ENCODE data around the gene TMEM131.
A peak's percentile ranks its signal among the peaks of the same experiment; 100 is the strongest.

Gene TMEM131

DNA sequence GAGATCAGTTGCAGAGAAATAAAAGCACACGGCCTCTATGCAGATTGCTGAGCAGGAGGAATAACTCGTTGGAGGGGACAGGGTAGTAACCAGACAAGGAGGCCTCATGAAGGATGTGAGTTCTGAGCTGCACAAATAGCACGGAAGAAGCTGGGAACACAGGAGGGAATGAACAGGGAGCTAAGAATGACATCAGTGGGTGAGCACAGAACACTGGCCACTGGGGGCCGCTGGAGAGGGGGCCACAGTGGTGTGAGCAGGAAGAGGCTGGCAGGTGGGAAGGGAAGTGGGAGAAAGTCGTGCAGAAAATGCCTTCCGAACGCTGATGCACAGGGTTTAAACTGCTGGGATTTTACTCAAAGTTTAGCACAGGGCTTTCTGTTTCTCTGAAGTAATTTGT lies 221.3 kb downstream of the TMEM131 start:
- no peak overlapping the region for H3K27ac ChIP-seq (ENCODE audit: low read depth, low read length)

DNA sequence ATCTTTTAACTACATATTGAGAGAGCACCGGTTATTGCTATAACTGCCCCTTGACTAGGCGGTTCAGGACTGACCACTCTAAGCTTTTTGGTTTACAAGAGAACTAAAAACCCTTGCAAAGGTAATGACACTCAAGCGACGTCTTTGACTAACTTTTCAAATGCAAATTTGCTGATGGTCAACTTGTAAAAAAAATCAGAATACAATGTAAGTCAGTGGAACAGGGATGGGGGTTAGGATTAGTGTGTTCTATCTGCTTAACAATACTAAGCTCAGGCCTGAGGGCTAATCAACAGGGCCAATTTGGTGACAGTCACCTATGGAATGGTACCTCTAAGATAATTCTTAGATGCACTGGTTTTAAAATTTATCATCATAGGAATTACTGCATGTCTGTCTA lies 225.3 kb downstream of the TMEM131 start:
- no peak overlapping the region for H3K27ac ChIP-seq (ENCODE audit: low read depth, low read length)
- H3K4me3 ChIP-seq (ENCODE audit: low read depth, low read length): peak overlapping the region; percentile 22; the same call in 1 of the 2 replicates
- H3K27me3 ChIP-seq (ENCODE audit: control insufficient read depth, insufficient read depth, low read length): 0 out of 2 replicates have a peak, but pooled peaks cover 6% of the 10 kb centered on the region
- H3K9me3 ChIP-seq (ENCODE audit: control insufficient read depth, insufficient read depth, low read length): no peaks in the 10 kb centered on the region
- peaks cover 22% of the 10 kb centered on the region for H3K4me1 ChIP-seq (ENCODE audit: control insufficient read depth, insufficient read depth, low read length)
- H3K9ac ChIP-seq (ENCODE audit: low read depth, low read length): no peak overlapping the region
- peaks cover 20% of the 10 kb centered on the region for H3K36me3 ChIP-seq (ENCODE audit: control insufficient read depth, insufficient read depth, low read length)

More for the DNA sequence above, 221.3 kb downstream of the TMEM131 start:
- peaks cover 14% of the 10 kb centered on the region; the same call in 1 of the 2 replicates for H3K36me3 ChIP-seq (ENCODE audit: control insufficient read depth, insufficient read depth, low read length)
- 0 out of 2 replicates have a peak, but pooled peaks cover 6% of the 10 kb centered on the region for H3K27me3 ChIP-seq (ENCODE audit: control insufficient read depth, insufficient read depth, low read length)
- H3K4me1 ChIP-seq (ENCODE audit: control insufficient read depth, insufficient read depth, low read length): peaks cover 22% of the 10 kb centered on the region
- H3K9me3 ChIP-seq (ENCODE audit: control insufficient read depth, insufficient read depth, low read length): no peaks in the 10 kb centered on the region
- H3K9ac ChIP-seq (ENCODE audit: low read depth, low read length): no peak overlapping the region
- H3K4me3 ChIP-seq (ENCODE audit: low read depth, low read length): no peak overlapping the region

DNA sequence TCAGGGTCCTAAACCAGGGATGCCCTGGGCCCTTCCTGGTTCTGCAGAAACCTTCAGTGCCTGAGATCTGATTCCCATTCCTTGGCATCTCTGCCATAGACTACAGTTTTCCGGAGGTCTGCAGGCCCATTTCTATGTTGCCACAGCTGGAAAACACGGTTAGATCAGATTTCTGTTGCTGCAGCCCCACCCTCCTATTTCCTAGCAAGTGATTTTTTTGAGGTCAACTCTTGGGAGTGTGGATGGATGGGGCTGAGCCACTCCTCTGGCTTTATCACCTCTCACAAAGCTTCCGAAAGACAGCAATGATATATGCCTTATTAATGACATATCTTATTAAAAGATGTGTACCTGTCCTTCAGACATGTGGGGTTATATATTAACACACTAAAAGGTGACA lies 226.0 kb downstream of the TMEM131 start:
- Histone ChIP-seq H3K27me3 (ENCODE audit: control insufficient read depth, insufficient read depth, low read length) (0 out of 2 replicates have a peak, but pooled peaks cover 6% of the 10 kb centered on the region), H3K9ac (ENCODE audit: low read depth, low read length) (no peak overlapping the region), H3K27ac (ENCODE audit: low read depth, low read length) (no peak overlapping the region), H3K36me3 (ENCODE audit: control insufficient read depth, insufficient read depth, low read length) (peaks cover 17% of the 10 kb centered on the region), H3K9me3 (ENCODE audit: control insufficient read depth, insufficient read depth, low read length) (no peaks in the 10 kb centered on the region), H3K4me3 (ENCODE audit: low read depth, low read length) (no peak overlapping the region), H3K4me1 (ENCODE audit: control insufficient read depth, insufficient read depth, low read length) (peaks cover 21% of the 10 kb centered on the region)

DNA sequence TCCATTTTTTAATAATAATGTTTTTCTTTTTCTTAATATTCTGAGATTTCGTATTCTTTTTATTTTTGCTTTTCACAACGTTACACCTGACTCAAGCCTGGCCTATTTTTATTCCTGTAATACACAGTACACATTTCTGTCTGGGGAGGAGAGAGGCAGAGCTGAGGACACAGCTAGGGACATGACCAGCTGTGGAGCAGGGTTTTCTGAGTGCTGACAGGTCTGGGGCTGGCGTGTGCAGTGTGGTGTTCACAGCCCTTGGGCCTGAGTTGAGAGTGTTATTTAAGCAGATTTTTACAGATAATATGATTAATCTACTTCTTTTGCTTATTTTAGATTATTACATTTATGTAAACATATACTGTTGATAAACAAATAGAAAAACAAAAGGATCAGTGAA lies 226.4 kb downstream of the TMEM131 start:
- no peaks in the 10 kb centered on the region for H3K9me3 ChIP-seq (ENCODE audit: control insufficient read depth, insufficient read depth, low read length)
- H3K4me1 ChIP-seq (ENCODE audit: control insufficient read depth, insufficient read depth, low read length): peaks cover 19% of the 10 kb centered on the region
- no peak overlapping the region for H3K4me3 ChIP-seq (ENCODE audit: low read depth, low read length)
- 0 out of 2 replicates have a peak, but pooled peaks cover 6% of the 10 kb centered on the region for H3K27me3 ChIP-seq (ENCODE audit: control insufficient read depth, insufficient read depth, low read length)
- H3K9ac ChIP-seq (ENCODE audit: low read depth, low read length): no peak overlapping the region
- peaks cover 16% of the 10 kb centered on the region for H3K36me3 ChIP-seq (ENCODE audit: control insufficient read depth, insufficient read depth, low read length)
- H3K27ac ChIP-seq (ENCODE audit: low read depth, low read length): no peak overlapping the region

DNA sequence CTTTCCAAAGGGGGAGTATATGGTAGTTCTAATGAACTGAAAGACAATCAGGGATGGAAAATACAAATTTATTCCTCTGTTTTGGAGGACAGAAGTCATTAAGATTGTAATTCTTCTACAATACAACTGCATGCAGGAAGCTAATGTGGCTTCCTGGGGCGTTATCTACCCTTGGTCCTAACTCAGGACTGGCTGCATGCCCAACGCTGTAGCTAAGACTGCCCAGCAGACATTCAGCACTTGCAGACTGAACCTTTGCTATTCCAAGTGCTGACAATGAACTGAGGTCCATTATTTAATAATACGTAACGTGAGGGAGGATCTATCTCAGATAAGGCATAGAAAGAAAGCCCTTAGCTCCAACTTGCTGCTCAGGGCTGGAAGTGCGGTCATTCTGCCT lies 229.2 kb downstream of the TMEM131 start:
- no peaks in the 10 kb centered on the region for H3K9me3 ChIP-seq (ENCODE audit: control insufficient read depth, insufficient read depth, low read length)
- peaks cover 16% of the 10 kb centered on the region for H3K36me3 ChIP-seq (ENCODE audit: control insufficient read depth, insufficient read depth, low read length)
- no peak overlapping the region for H3K27ac ChIP-seq (ENCODE audit: low read depth, low read length)
- H3K9ac ChIP-seq (ENCODE audit: low read depth, low read length): no peak overlapping the region
- 0 out of 2 replicates have a peak, but pooled peaks cover 6% of the 10 kb centered on the region for H3K27me3 ChIP-seq (ENCODE audit: control insufficient read depth, insufficient read depth, low read length)
- H3K4me1 ChIP-seq (ENCODE audit: control insufficient read depth, insufficient read depth, low read length): peaks cover 19% of the 10 kb centered on the region
- H3K4me3 ChIP-seq (ENCODE audit: low read depth, low read length): no peak overlapping the region

DNA sequence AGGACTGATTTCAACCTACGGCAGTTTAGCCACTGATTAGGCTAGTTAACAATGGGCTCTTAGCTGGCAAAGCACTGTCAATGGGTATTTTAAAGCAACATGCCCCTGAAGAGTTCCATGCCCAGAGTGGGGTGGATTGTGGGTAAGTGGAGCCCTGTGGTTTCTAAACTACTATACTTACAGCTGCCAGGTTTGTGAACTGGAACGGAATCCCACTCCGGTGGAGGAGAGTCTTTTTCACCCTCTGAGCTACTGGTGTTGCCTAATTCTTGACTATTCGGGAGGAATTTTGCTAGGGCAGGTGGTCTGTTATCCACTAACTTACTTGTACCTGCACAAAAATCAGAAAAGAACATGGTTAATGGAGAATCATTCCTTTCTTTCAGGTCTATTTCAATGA lies 229.8 kb downstream of the TMEM131 start:
- H3K27ac ChIP-seq (ENCODE audit: low read depth, low read length): no peak overlapping the region
- peaks cover 14% of the 10 kb centered on the region for H3K36me3 ChIP-seq (ENCODE audit: control insufficient read depth, insufficient read depth, low read length)
- no peak overlapping the region for H3K4me3 ChIP-seq (ENCODE audit: low read depth, low read length)
- peaks cover 14% of the 10 kb centered on the region for H3K4me1 ChIP-seq (ENCODE audit: control insufficient read depth, insufficient read depth, low read length)
- H3K9ac ChIP-seq (ENCODE audit: low read depth, low read length): no peak overlapping the region
- 0 out of 2 replicates have a peak, but pooled peaks cover 6% of the 10 kb centered on the region for H3K27me3 ChIP-seq (ENCODE audit: control insufficient read depth, insufficient read depth, low read length)
- H3K9me3 ChIP-seq (ENCODE audit: control insufficient read depth, insufficient read depth, low read length): no peaks in the 10 kb centered on the region

DNA sequence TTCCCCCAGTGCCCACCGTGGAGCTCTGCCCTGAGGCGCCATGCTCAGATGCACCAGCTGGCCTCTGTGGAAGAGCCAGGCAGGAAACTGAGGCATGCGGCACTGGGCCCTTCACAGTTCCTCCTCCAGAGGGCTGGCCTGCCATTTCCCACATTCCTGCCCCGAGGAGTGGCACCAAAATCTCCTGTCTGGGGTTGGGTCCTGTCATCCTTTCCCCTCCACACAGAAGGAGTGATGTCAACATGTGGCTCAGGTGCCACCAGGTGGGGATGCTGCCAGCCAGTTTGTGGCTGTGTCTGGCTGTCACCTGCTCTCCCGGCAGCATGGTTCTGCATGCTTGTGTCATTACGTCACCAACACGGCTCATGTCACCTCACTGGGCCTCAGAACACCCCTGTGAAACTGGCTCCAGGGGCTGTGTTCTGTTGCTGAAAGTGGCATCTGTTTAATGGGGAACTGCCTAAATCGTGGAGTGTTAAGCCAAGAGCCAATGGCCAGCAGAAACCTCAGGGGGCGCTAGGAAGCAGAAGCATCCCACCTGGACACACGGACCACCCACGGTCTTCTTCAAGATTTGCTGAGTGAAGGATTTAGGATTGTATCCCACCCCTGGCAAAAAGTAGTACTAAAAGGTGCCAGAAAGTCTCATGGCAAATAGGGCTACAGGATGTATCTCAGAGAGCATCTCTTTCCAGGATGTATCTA lies 231.0 kb downstream of the TMEM131 start:
- peaks cover 23% of the 10 kb centered on the region for H3K36me3 ChIP-seq (ENCODE audit: control insufficient read depth, insufficient read depth, low read length)
- peaks cover 3% of the 10 kb centered on the region for H3K4me1 ChIP-seq (ENCODE audit: control insufficient read depth, insufficient read depth, low read length)
- H3K9me3 ChIP-seq (ENCODE audit: control insufficient read depth, insufficient read depth, low read length): no peaks in the 10 kb centered on the region
- no peak overlapping the region for H3K27ac ChIP-seq (ENCODE audit: low read depth, low read length)
- 0 out of 2 replicates have a peak, but pooled peaks cover 3% of the 10 kb centered on the region for H3K27me3 ChIP-seq (ENCODE audit: control insufficient read depth, insufficient read depth, low read length)
- H3K4me3 ChIP-seq (ENCODE audit: low read depth, low read length): no peak overlapping the region
- no peak overlapping the region for H3K9ac ChIP-seq (ENCODE audit: low read depth, low read length)

DNA sequence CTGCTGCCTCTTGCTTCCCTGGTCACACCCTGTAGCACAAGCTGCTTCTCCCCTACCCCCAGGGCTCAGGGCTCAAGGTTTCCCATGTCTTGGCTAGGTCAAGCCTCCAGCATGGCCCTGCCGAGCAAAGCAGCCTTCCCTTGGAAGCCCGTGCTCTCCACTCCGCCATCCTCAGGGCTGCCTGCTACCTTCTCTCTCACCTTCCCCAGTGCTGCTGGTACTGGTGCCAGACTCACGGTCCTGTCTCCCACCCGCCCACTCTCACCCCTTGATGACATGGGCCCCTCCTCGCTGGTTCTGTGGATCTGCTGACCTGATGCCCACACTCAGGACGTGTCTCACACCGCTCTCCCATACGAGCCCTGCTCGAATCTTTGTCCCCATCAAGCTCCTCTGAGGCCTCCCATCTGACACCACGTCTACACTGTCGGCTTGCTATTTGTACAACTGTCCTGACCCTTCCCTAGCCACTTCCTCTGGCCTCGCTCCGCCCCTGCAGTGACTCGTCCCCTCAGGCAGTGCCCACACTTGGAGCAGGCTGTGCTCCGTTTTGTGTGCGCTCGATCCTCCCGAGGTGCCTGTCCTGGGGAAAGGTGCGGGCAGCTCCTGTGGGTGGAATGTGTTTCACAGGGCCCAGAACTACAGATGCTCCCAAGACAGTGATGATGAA lies 232.4 kb downstream of the TMEM131 start:
- Histone ChIP-seq H3K27ac (ENCODE audit: low read depth, low read length) (no peak overlapping the region), H3K9me3 (ENCODE audit: control insufficient read depth, insufficient read depth, low read length) (no peaks in the 10 kb centered on the region), H3K4me1 (ENCODE audit: control insufficient read depth, insufficient read depth, low read length) (no peaks in the 10 kb centered on the region), H3K36me3 (ENCODE audit: control insufficient read depth, insufficient read depth, low read length) (peaks cover 37% of the 10 kb centered on the region), H3K9ac (ENCODE audit: low read depth, low read length) (no peak overlapping the region), H3K4me3 (ENCODE audit: low read depth, low read length) (no peak overlapping the region), H3K27me3 (ENCODE audit: control insufficient read depth, insufficient read depth, low read length) (no peaks in the 10 kb centered on the region)

DNA sequence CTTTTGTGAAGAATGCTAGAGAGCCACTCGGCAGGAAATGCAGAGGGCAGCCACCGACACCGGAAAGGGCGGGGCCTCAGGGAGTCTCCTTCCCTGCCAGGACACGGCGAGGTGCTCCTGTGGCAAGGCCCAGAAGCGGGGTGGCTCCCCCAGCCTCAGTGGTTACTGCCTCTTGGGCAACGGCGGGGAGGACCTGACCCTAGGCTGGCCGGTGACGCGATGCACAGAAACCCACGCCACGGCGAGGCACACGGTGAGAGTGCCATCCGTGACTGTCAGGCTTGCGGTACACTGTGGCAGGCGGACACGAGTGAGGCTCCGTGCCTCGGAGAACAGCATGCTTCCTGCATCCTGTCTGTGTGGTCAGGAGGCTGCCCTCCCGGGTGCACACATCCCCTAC lies 234.6 kb downstream of the TMEM131 start:
- H3K9ac ChIP-seq (ENCODE audit: low read depth, low read length): no peak overlapping the region
- no peak overlapping the region for H3K27ac ChIP-seq (ENCODE audit: low read depth, low read length)
- H3K4me3 ChIP-seq (ENCODE audit: low read depth, low read length): no peak overlapping the region
- no peaks in the 10 kb centered on the region for H3K27me3 ChIP-seq (ENCODE audit: control insufficient read depth, insufficient read depth, low read length)
- no peaks in the 10 kb centered on the region for H3K4me1 ChIP-seq (ENCODE audit: control insufficient read depth, insufficient read depth, low read length)
- no peaks in the 10 kb centered on the region for H3K9me3 ChIP-seq (ENCODE audit: control insufficient read depth, insufficient read depth, low read length)
- H3K36me3 ChIP-seq (ENCODE audit: control insufficient read depth, insufficient read depth, low read length): peaks cover 49% of the 10 kb centered on the region

DNA sequence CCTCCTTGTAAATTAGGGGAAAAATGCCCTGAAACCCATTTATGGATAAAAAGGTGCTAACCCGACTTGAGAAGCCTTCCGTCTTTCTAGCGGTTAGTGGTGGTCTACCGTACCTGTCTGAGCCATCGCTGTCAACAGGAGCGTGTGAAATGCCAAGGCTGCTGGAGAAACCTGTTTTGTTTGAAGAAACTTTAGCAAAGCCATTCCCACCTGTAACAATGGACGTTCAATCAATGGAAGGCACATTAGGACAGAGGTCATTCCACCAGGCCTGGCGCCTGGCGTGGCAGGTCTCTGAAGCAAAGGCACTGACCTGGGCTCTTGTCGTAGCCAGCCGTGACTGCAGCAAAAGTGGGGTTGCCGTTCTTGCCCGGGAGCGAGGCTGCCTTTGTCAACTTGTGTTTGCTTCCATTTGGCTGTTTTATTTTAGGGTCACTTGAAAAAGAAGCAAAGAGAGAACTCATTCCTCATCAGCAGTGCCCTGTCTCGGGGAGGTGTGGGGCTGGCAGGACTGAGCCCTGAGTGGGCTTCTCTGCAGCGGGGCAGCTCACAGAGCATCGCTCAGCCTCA lies 235.2 kb downstream of the TMEM131 start:
- Histone ChIP-seq H3K9me3 (ENCODE audit: control insufficient read depth, insufficient read depth, low read length) (no peaks in the 10 kb centered on the region), H3K36me3 (ENCODE audit: control insufficient read depth, insufficient read depth, low read length) (peaks cover 48% of the 10 kb centered on the region), H3K4me3 (ENCODE audit: low read depth, low read length) (no peak overlapping the region), H3K4me1 (ENCODE audit: control insufficient read depth, insufficient read depth, low read length) (no peaks in the 10 kb centered on the region), H3K27me3 (ENCODE audit: control insufficient read depth, insufficient read depth, low read length) (no peaks in the 10 kb centered on the region), H3K27ac (ENCODE audit: low read depth, low read length) (no peak overlapping the region), H3K9ac (ENCODE audit: low read depth, low read length) (no peak overlapping the region)

Data from HUES48 (cell line).